ENCODE results near the gene BSND.

- TF ChIP-seq, protein P1, sequence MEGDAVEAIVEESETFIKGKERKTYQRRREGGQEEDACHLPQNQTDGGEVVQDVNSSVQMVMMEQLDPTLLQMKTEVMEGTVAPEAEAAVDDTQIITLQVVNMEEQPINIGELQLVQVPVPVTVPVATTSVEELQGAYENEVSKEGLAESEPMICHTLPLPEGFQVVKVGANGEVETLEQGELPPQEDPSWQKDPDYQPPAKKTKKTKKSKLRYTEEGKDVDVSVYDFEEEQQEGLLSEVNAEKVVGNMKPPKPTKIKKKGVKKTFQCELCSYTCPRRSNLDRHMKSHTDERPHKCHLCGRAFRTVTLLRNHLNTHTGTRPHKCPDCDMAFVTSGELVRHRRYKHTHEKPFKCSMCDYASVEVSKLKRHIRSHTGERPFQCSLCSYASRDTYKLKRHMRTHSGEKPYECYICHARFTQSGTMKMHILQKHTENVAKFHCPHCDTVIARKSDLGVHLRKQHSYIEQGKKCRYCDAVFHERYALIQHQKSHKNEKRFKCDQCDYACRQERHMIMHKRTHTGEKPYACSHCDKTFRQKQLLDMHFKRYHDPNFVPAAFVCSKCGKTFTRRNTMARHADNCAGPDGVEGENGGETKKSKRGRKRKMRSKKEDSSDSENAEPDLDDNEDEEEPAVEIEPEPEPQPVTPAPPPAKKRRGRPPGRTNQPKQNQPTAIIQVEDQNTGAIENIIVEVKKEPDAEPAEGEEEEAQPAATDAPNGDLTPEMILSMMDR (IDR thresholded peaks at IDR 0.05; ENCODE audit: low read length): no peak
- no peak for TF ChIP-seq EZH2 (IDR thresholded peaks at IDR 0.05; ENCODE audit: borderline replicate concordance, low read length)
Measured at GRCh38 chr1:54971317-54971791, 27.4 kb upstream of the BSND start.
